Measurements from ENCODE around the gene MCOLN1.

MCOLN1 gene

GRCh38 chr19:7522072-7522922, at the start of gene MCOLN1:
MCOLN1 (plus strand) TSS chr19:7522624; CDS start chr19:7522751, 127 bp downstream.
- H3K27me3 Mint-ChIP-seq = no peaks in the 10 kb centered on the region
- peak within 1 kb of the TSS; percentile 79 for H3K27ac Mint-ChIP-seq

DNA sequence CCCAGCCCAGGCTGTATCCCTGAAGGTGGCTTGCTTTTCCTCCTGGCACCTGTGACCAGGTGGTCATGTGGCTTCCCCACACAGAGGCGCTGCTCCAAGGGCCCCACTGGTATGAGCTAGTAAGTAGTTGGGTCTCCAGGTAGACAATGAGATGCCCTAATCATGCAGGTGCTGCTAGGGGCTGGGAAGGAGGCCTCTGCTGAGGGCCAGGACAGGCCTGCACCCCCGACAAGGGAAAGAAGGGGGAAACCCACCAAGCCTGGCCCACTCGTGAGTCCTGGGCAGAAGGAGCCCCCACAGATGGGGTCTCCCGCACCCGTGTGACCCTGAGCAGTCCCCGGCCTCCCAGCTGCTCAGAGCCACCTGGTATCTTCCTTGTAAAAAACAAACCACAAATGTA, 46.8 kb upstream of the MCOLN1 start:
- Mint-ChIP-seq H3K4me1 (ENCODE audit: low read depth) (peaks cover 3% of the 10 kb centered on the region), H3K4me3 (no peak overlapping the region), H3K27ac (no peak overlapping the region)

More at GRCh38 chr19:7522072-7522922, at the start of gene MCOLN1:
- Mint-ChIP-seq H3K4me3 (peak within 1 kb of the TSS; percentile 84), H3K36me3 (ENCODE audit: low read depth) (no peaks in the 10 kb centered on the region), H3K9me3 (no peaks in the 10 kb centered on the region), H3K4me1 (ENCODE audit: low read depth) (peaks cover 13% of the 10 kb centered on the region)

DNA sequence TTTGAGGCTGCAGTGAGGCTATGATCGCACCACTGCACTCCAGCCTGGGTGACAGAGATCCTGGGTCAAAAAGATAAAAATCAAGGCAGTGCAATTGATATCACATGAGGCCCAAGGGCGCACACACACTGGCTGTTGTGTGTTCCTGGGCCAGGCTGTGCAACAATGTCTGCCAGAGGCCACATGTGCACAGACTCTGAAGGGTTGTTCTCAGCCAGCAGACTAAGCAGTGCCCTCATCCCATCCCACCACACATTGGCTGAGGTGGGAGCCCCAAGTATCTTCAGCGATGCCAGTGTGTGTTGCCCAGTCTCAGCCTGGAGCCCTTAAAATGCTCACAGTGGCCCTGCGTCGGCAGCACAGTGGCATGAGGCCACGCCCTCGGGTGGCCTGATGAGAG, 46.2 kb upstream of the MCOLN1 start:
- no peak overlapping the region for H3K4me3 Mint-ChIP-seq

More for the DNA sequence above, 46.8 kb upstream of the MCOLN1 start:
- peaks cover 12% of the 10 kb centered on the region for H3K36me3 Mint-ChIP-seq (ENCODE audit: low read depth)
- H3K27me3 Mint-ChIP-seq = no peaks in the 10 kb centered on the region
- no peaks in the 10 kb centered on the region for H3K9me3 Mint-ChIP-seq

GRCh38 chr19:7476777-7477494, 45.5 kb upstream of the MCOLN1 start:
- H3K27ac Mint-ChIP-seq = no peak overlapping the region
- H3K9me3 Mint-ChIP-seq = no peaks in the 10 kb centered on the region
- peaks cover 3% of the 10 kb centered on the region for H3K4me1 Mint-ChIP-seq (ENCODE audit: low read depth)
- peaks cover 6% of the 10 kb centered on the region for H3K36me3 Mint-ChIP-seq (ENCODE audit: low read depth)
- H3K27me3 Mint-ChIP-seq = no peaks in the 10 kb centered on the region
- no peak overlapping the region for H3K4me3 Mint-ChIP-seq

More for the DNA sequence above, 46.2 kb upstream of the MCOLN1 start:
- peaks cover 12% of the 10 kb centered on the region for H3K36me3 Mint-ChIP-seq (ENCODE audit: low read depth)
- H3K27me3 Mint-ChIP-seq = no peaks in the 10 kb centered on the region
- no peaks in the 10 kb centered on the region for H3K9me3 Mint-ChIP-seq
- H3K4me1 Mint-ChIP-seq (ENCODE audit: low read depth) = peaks cover 3% of the 10 kb centered on the region
- H3K27ac Mint-ChIP-seq = no peak overlapping the region

GRCh38 chr19:7477758-7478157, 44.7 kb upstream of the MCOLN1 start:
- Mint-ChIP-seq H3K4me3 (no peak overlapping the region), H3K9me3 (no peaks in the 10 kb centered on the region), H3K36me3 (ENCODE audit: low read depth) (no peaks in the 10 kb centered on the region), H3K27ac (no peak overlapping the region), H3K27me3 (no peaks in the 10 kb centered on the region), H3K4me1 (ENCODE audit: low read depth) (peaks cover 3% of the 10 kb centered on the region)

DNA sequence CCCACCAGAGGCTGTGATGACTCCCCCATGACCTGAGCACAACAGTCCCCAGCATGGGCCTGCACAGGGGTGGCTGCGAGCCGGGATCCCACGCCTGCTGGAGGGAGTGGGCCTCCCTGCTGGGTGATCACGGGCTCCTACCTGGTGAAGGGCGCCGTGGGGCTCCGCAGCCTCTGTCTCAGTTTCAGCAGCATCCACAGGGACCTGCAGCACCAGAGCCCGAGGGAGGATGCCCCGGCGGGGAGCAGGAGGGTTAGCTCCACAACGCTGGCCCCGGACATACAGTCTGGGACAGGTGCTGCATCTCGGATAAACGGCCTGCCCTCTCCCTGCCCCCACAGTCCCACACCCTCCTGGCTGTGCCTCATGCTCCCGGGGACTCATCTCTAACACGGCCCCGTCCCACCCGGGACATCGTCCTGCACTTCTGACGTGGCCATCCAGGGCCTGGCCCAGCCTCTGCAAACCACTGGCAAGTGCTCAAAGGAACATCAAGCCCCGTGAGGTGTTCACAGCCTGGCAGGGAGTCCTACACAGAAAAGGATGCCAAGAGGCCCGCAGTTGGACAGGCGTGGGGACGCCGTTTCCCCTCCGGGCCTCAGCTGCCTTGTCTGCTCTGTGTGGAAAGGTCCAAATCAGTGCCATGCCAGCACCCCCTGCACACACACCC, 44.1 kb upstream of the MCOLN1 start:
- Mint-ChIP-seq H3K27me3 (no peaks in the 10 kb centered on the region), H3K9me3 (no peaks in the 10 kb centered on the region), H3K4me1 (ENCODE audit: low read depth) (peaks cover 3% of the 10 kb centered on the region), H3K27ac (no peak overlapping the region), H3K4me3 (no peak overlapping the region), H3K36me3 (ENCODE audit: low read depth) (no peaks in the 10 kb centered on the region)

GRCh38 chr19:7478843-7479227, 43.6 kb upstream of the MCOLN1 start:
- Mint-ChIP-seq H3K9me3 (no peaks in the 10 kb centered on the region), H3K27ac (no peak overlapping the region)

DNA sequence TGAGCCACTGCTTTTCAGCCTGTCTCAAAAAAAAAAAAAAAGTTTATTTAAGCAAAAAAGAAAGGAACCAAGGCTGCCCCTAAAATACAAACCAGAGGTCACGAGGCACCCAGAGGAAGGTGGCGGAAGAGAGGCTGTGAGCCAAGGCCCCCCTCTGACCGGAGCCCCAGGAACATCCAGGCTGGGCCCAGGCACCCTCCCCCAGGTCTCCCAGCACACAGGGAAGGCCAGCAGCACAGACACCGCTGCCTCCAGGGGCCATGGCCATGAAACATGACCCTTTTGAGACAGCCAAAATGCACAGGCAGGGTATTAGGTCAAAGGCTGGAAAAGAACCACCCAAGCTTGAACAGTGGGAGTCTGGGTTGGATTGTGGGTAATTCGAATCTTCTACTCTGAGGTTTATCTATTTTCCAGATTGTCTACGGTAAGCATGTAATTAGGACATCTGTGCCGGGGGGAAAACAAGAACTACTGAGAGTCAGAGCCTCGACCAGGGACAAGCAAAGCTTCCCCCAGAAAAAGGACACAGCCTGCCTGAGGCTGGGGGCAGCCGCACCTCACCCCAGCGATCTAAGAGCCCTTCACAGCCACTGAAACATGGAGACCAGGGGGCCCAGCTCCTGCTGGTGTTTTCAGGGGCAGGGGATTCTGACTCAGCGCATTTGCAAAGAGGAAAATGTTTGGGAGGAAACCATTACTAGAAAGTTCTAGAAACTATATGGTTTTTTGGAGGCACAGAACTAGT, 42.0 kb upstream of the MCOLN1 start:
- Mint-ChIP-seq H3K4me1 (ENCODE audit: low read depth) (peaks cover 9% of the 10 kb centered on the region), H3K4me3 (no peak overlapping the region), H3K9me3 (no peaks in the 10 kb centered on the region), H3K36me3 (ENCODE audit: low read depth) (no peaks in the 10 kb centered on the region), H3K27ac (no peak overlapping the region), H3K27me3 (no peaks in the 10 kb centered on the region)

More at GRCh38 chr19:7478843-7479227, 43.6 kb upstream of the MCOLN1 start:
- no peak overlapping the region for H3K4me3 Mint-ChIP-seq
- H3K36me3 Mint-ChIP-seq (ENCODE audit: low read depth) = no peaks in the 10 kb centered on the region
- no peaks in the 10 kb centered on the region for H3K27me3 Mint-ChIP-seq
- H3K4me1 Mint-ChIP-seq (ENCODE audit: low read depth) = peaks cover 9% of the 10 kb centered on the region

- no peaks in the 10 kb centered on the region for H3K9me3 Mint-ChIP-seq
- no peaks in the 10 kb centered on the region for H3K36me3 Mint-ChIP-seq (ENCODE audit: low read depth)
- H3K4me1 Mint-ChIP-seq (ENCODE audit: low read depth) = peaks cover 9% of the 10 kb centered on the region
- H3K27me3 Mint-ChIP-seq = no peaks in the 10 kb centered on the region
- H3K27ac Mint-ChIP-seq = no peak overlapping the region
- H3K4me3 Mint-ChIP-seq = no peak overlapping the region
These were observed 41.5 kb upstream of the MCOLN1 start for GRCh38 chr19:7480970-7481255.

DNA sequence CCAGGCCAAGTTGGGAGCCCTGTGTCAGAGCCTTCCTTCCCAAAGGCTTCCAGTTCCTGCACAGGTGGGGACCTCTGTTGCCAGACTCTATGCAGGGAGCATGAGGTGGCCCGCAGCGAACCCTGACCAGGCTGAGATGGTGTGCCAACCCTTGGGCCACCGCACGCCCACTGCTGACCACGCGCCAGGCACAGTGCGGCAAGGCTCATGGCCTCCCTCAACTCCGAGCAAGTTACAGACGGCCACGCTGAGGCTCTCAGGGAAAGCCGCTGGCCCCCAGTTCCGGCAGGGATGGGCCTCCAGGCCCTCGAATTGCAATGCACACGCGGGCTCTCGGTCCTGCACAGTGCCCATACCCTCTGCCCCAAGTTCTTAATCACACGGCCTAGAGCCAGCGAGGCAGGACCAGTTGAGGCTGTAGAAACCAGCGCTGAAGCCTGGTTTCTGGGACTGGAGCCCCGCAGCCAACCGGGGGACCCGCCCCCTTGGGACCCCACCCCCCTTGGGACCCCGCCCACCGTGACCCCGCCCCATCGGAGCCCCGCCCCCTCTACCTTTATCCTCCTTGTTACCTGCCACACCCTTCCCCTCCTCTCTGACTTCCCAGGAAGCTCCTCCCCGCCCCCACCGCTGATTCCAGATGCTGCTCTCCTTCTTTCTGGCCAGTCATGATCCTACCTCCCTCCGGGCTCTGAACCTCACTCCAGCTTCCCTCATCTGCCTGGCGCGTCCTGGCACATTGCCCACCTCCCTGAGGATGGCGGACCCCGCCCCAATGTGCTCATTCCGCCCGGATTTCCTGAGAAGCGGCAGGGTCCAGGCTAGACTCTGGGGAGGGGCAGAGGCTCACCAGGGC, 39.6 kb upstream of the MCOLN1 start:
- peaks cover 9% of the 10 kb centered on the region for H3K4me1 Mint-ChIP-seq (ENCODE audit: low read depth)
- no peak overlapping the region for H3K27ac Mint-ChIP-seq
- no peaks in the 10 kb centered on the region for H3K36me3 Mint-ChIP-seq (ENCODE audit: low read depth)
- no peak overlapping the region for H3K4me3 Mint-ChIP-seq
- H3K9me3 Mint-ChIP-seq = no peaks in the 10 kb centered on the region
- H3K27me3 Mint-ChIP-seq = no peaks in the 10 kb centered on the region

- Mint-ChIP-seq H3K4me1 (ENCODE audit: low read depth) (peaks cover 9% of the 10 kb centered on the region), H3K27me3 (no peaks in the 10 kb centered on the region), H3K9me3 (no peaks in the 10 kb centered on the region), H3K36me3 (ENCODE audit: low read depth) (no peaks in the 10 kb centered on the region), H3K27ac (no peak overlapping the region), H3K4me3 (no peak overlapping the region)
These were observed 38.7 kb upstream of the MCOLN1 start for GRCh38 chr19:7483720-7484201.

GRCh38 chr19:7486923-7487322, 35.5 kb upstream of the MCOLN1 start:
- Mint-ChIP-seq H3K4me3 (no peak overlapping the region), H3K36me3 (ENCODE audit: low read depth) (no peaks in the 10 kb centered on the region), H3K4me1 (ENCODE audit: low read depth) (peaks cover 33% of the 10 kb centered on the region), H3K27ac (no peak overlapping the region), H3K9me3 (no peaks in the 10 kb centered on the region), H3K27me3 (no peaks in the 10 kb centered on the region)

- H3K9me3 Mint-ChIP-seq = no peaks in the 10 kb centered on the region
- H3K27me3 Mint-ChIP-seq = no peaks in the 10 kb centered on the region
- H3K4me1 Mint-ChIP-seq (ENCODE audit: low read depth) = peaks cover 42% of the 10 kb centered on the region
- peak within 1 kb of the TSS; percentile 84 for H3K4me3 Mint-ChIP-seq
- peak within 1 kb of the TSS; percentile 83 for H3K27ac Mint-ChIP-seq
- no peaks in the 10 kb centered on the region for H3K36me3 Mint-ChIP-seq (ENCODE audit: low read depth)
These were observed 33.6 kb upstream of the MCOLN1 start, which contains the start of gene PEX11G for GRCh38 chr19:7488736-7489353. PEX11G (minus strand) TSS chr19:7489035; CDS start chr19:7489010, 25 bp downstream.

Measured in stimulated activated naive CD8-positive, alpha-beta T cell treated with anti-CD3 and anti-CD28 coated beads, Interleukin-15, Interleukin-2, amounts not matched to agents 100 ng/mL and 50 ng/mL, for 24 hours (primary cell).